H9 (cell line): ENCODE data around the gene SERPINA3. TPM values are rescaled to one million over a fixed set of nuclear protein-coding genes. Genes with fewer than 3 reads are reported as not detected.

Source experiments
- DNase-seq: peaks from one replicate; pipeline ENCODE4 v3.0.0-alpha.2; 2017
- H2AFZ ChIP-seq: one replicate; pipeline ENCODE4 v1.6.1; 2013; ENCODE audit warnings: mild to moderate bottlenecking, low read length, control low read depth, moderate library complexity
- H2AK5ac ChIP-seq: 2 replicates; pipeline ENCODE4 v1.6.1; 2013; ENCODE audit warnings: low read length, control low read depth, mixed read lengths; ENCODE audit not compliant: insufficient read length
- H2BK120ac ChIP-seq: one replicate; pipeline ENCODE4 v1.6.1; 2013; ENCODE audit warnings: low read depth, mild to moderate bottlenecking, low read length, control low read depth, inconsistent platforms; ENCODE audit not compliant: poor library complexity, severe bottlenecking
- H2BK12ac ChIP-seq: 2 replicates; pipeline ENCODE4 v1.6.1; 2013; ENCODE audit warnings: low read length, control low read depth, mixed read lengths, low read depth; ENCODE audit not compliant: insufficient read length
- H2BK15ac ChIP-seq: 2 replicates; pipeline ENCODE4 v1.6.1; 2013; ENCODE audit warnings: low read depth, low read length, control low read depth
- H2BK20ac ChIP-seq: one replicate; pipeline ENCODE4 v1.6.1; 2013; ENCODE audit warnings: low read depth, mild to moderate bottlenecking, low read length, control low read depth, inconsistent platforms; ENCODE audit not compliant: poor library complexity, severe bottlenecking
- H2BK5ac ChIP-seq: 2 replicates; pipeline ENCODE4 v1.6.1; 2013; ENCODE audit warnings: low read length, control low read depth, mixed read lengths; ENCODE audit not compliant: insufficient read length
- H3K14ac ChIP-seq: 2 replicates; pipeline ENCODE4 v1.6.1; 2013; ENCODE audit warnings: low read length, control low read depth; ENCODE audit not compliant: insufficient read depth
- H3K18ac ChIP-seq: 2 replicates; pipeline ENCODE4 v1.6.1; 2013; ENCODE audit warnings: low read depth, mild to moderate bottlenecking, mixed read lengths, low read length, control low read depth; ENCODE audit not compliant: insufficient read length
- H3K23ac ChIP-seq: 2 replicates; pipeline ENCODE4 v1.6.1; 2013; ENCODE audit warnings: low read length, control low read depth, mixed read lengths, low read depth; ENCODE audit not compliant: insufficient read length
- H3K23me2 ChIP-seq: 2 replicates; pipeline ENCODE4 v1.6.1; 2013; ENCODE audit warnings: low read depth, mild to moderate bottlenecking, mixed read lengths, low read length, control low read depth; ENCODE audit not compliant: insufficient read length, poor library complexity, severe bottlenecking
- H3K27ac ChIP-seq: 2 replicates; pipeline ENCODE4 v1.5.1; 2013; ENCODE audit warnings: low read length, control low read depth, mixed read lengths, low read depth; ENCODE audit not compliant: insufficient read length
- H3K27me3 ChIP-seq: 2 replicates; pipeline ENCODE4 v1.6.1; 2013; ENCODE audit warnings: low read length, control low read depth, inconsistent platforms; ENCODE audit not compliant: insufficient read depth
- H3K4ac ChIP-seq: 2 replicates; pipeline ENCODE4 v1.6.1; 2013; ENCODE audit warnings: low read depth, mild to moderate bottlenecking, control low read depth, inconsistent platforms, low read length, moderate library complexity
- H3K4me1 ChIP-seq: 2 replicates; pipeline ENCODE4 v1.6.1; 2013; ENCODE audit warnings: low read length, control low read depth, inconsistent platforms; ENCODE audit not compliant: insufficient read depth
- H3K4me2 ChIP-seq: 2 replicates; pipeline ENCODE4 v1.6.1; 2013; ENCODE audit warnings: low read length, control low read depth, mixed read lengths; ENCODE audit not compliant: insufficient read length, insufficient read depth
- H3K56ac ChIP-seq: 2 replicates; pipeline ENCODE4 v1.6.1; 2013; ENCODE audit warnings: low read depth, mild to moderate bottlenecking, mixed read lengths, low read length, control low read depth; ENCODE audit not compliant: insufficient read length
- H3K79me1 ChIP-seq: 2 replicates; pipeline ENCODE4 v1.6.1; 2013; ENCODE audit warnings: low read depth, mild to moderate bottlenecking, moderate library complexity, low read length, control low read depth, inconsistent platforms; ENCODE audit not compliant: insufficient read depth, poor library complexity, severe bottlenecking
- H3K79me2 ChIP-seq: 2 replicates; pipeline ENCODE4 v1.6.1; 2013; ENCODE audit warnings: low read length, control low read depth, inconsistent platforms; ENCODE audit not compliant: insufficient read depth
- H3K9ac ChIP-seq: 2 replicates; pipeline ENCODE4 v1.6.1; 2013; ENCODE audit warnings: low read length, control low read depth, mixed read lengths; ENCODE audit not compliant: insufficient read length; ENCODE audit errors: extremely low read depth
- H3K9me3 ChIP-seq: one replicate; pipeline ENCODE4 v1.6.1; 2013; ENCODE audit warnings: low read depth, low read length, inconsistent platforms; ENCODE audit not compliant: control insufficient read depth
- H3T11ph ChIP-seq: one replicate; pipeline ENCODE4 v1.6.1; 2013; ENCODE audit warnings: mild to moderate bottlenecking, low read length, control low read depth, inconsistent platforms
- H4K20me1 ChIP-seq: one replicate; pipeline ENCODE4 v1.6.1; 2013; ENCODE audit not compliant: control insufficient read depth, insufficient read length, insufficient read depth
- H4K5ac ChIP-seq: 2 replicates; pipeline ENCODE4 v1.6.1; 2013; ENCODE audit warnings: low read depth, mild to moderate bottlenecking, mixed read lengths, low read length, control low read depth; ENCODE audit not compliant: insufficient read length
- H4K8ac ChIP-seq: replicated peaks from 2 replicates; pipeline ENCODE4 v1.6.1; 2013; ENCODE audit warnings: low read length, control low read depth, mixed read lengths, low read depth; ENCODE audit not compliant: insufficient read length
- H4K91ac ChIP-seq: 2 replicates; pipeline ENCODE4 v1.6.1; 2013; ENCODE audit warnings: low read depth, mild to moderate bottlenecking, moderate library complexity, mixed read lengths, low read length, control low read depth; ENCODE audit not compliant: insufficient read length
- H3K27ac Mint-ChIP-seq, 3 experiments: 2 replicates in 2 of 3; 3 replicates in 1 of 3; pipeline ENCODE4 v1.8.0; 2020 to 2021; ENCODE audit warnings: mixed read lengths in 3 of 3, mild to moderate bottlenecking in 1 of 3, moderate library complexity in 1 of 3
- H3K27me3 Mint-ChIP-seq: 2 replicates; pipeline ENCODE4 v1.8.0; 2021; ENCODE audit warnings: low read depth, mild to moderate bottlenecking, moderate library complexity, mixed read lengths
- H3K36me3 Mint-ChIP-seq, 3 experiments: 2 replicates in 2 of 3; 3 replicates in 1 of 3; pipeline ENCODE4 v1.8.0; 2020 to 2021; ENCODE audit warnings: low read depth in 3 of 3, mixed read lengths in 3 of 3; ENCODE audit not compliant: insufficient read depth in 1 of 3
- H3K4me1 Mint-ChIP-seq, 2 experiments: 2 replicates each; pipeline ENCODE4 v1.8.0; 2020; ENCODE audit warnings: mixed read lengths in 2 of 2
- H3K4me3 Mint-ChIP-seq, 2 experiments: 2 replicates in 1 of 2; 3 replicates in 1 of 2; pipeline ENCODE4 v1.8.0; 2020 to 2021; ENCODE audit warnings: mild to moderate bottlenecking in 2 of 2, mixed read lengths in 2 of 2, moderate library complexity in 1 of 2
- H3K9me3 Mint-ChIP-seq, 2 experiments: 2 replicates in 1 of 2; 3 replicates in 1 of 2; pipeline ENCODE4 v1.8.0; 2020; ENCODE audit warnings: mild to moderate bottlenecking in 2 of 2, mixed read lengths in 2 of 2, moderate library complexity in 1 of 2
- WGBS: extraction: QIAGEN DNeasy Blood & Tissue Kit; methylation state at CpG from one replicate; pipeline ENCODE4 v1.1.7; 2013; ENCODE audit warnings: missing lambda C conversion rate, low lambda C conversion rate, mixed read lengths; ENCODE audit not compliant: insufficient read length; ENCODE audit errors: extremely low coverage; 5-methylcytosine and 5-hydroxymethylcytosine counted together
- total RNA-seq: library from RNA; stranded (reverse); gene quantifications from 2 replicates; pipeline ENCODE4 v1.2.1, GENCODE V29; 2021
- TF ChIP-seq, protein P1 (sequence below): fragments of 200-600 bp; sonication (generic); conservative IDR thresholded peaks from 3 replicates; pipeline ENCODE4 v1.8.0; 2021; ENCODE audit warnings: antibody characterized with exemption, mild to moderate bottlenecking

Gene SERPINA3
- total RNA-seq, 1 experiment from 2014 or later: not detected

DNA sequence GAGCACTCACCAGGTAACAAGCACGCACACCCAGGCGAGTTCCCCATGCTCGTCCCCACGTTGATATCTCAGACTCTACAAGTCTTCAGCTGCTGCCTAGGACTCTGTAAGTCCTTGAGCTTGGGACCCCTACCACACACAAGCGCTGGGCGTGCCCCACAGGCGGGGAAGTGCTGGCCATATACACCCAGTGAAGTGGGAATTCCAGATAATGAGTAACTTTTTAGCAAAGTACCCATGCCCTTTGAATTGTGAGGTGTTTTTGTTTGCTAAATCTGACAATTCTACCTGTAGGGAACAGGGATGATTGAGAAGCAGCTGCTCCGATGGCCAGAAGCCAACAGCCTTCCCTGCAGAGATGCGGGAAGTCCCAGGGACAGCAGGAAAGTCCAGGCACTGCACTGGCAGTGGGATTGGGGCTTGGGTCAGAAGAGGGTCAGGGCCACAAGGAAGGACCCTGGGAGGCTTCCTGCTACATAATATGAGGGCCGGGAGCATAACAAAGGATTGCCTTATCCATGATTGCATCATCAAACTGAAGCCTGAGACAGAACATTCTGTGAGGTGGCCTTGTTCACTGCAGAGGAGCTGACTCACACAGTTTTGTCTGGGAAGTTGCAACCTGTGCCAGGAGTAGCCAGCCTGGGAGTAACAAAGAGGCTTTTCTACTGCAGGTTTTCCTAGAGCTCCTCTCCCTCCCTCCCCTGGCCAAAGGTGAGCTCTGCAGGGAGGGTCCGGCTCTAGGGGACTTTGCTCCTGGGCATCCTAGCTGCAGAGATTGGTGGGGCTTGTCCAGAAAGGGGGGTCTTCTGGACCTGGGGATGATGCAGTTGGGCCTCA, 13.2 kb upstream of the SERPINA3 start:
- H3K23ac ChIP-seq: no peak overlapping the region
- H4K91ac ChIP-seq: no peak overlapping the region
- H2AK5ac ChIP-seq: no peak overlapping the region
- H3K18ac ChIP-seq: no peak overlapping the region
- no peak overlapping the region for H3K14ac ChIP-seq
- H3K79me1 ChIP-seq: no peaks in the 10 kb centered on the region
- H3K4ac ChIP-seq: no peak overlapping the region
- no CpG with 5 or more reads among the region's 11 CpGs for WGBS
- H4K20me1 ChIP-seq: no peaks in the 10 kb centered on the region
- no peak overlapping the region for H3K9ac ChIP-seq
- Mint-ChIP-seq H3K9me3 (no peaks in the 10 kb centered on the region), H3K36me3 (peaks cover 0 to 5% (median 0%) of the 10 kb centered on the region in 3 experiments; a peak in 3 of 7 replicates), H3K27me3 (peaks cover 20% of the 10 kb centered on the region), H3K4me1 (peaks cover 20 to 24% of the 10 kb centered on the region in 2 experiments), H3K27ac (peak overlapping the region in 2 of 3 experiments; percentile 9 to 81; a peak in 4 of 7 replicates), H3K4me3 (no peak overlapping the region)
- no peaks in the 10 kb centered on the region for H3K9me3 ChIP-seq
- no peak overlapping the region for H2BK15ac ChIP-seq
- H2AFZ ChIP-seq: no peak overlapping the region
- H3K27me3 ChIP-seq: no peaks in the 10 kb centered on the region
- no peak overlapping the region for H2BK5ac ChIP-seq
- H2BK20ac ChIP-seq: no peak overlapping the region
- H3K4me1 ChIP-seq: 0 out of 2 replicates have a peak, but pooled peaks cover 2% of the 10 kb centered on the region
- TF ChIP-seq, protein P1, sequence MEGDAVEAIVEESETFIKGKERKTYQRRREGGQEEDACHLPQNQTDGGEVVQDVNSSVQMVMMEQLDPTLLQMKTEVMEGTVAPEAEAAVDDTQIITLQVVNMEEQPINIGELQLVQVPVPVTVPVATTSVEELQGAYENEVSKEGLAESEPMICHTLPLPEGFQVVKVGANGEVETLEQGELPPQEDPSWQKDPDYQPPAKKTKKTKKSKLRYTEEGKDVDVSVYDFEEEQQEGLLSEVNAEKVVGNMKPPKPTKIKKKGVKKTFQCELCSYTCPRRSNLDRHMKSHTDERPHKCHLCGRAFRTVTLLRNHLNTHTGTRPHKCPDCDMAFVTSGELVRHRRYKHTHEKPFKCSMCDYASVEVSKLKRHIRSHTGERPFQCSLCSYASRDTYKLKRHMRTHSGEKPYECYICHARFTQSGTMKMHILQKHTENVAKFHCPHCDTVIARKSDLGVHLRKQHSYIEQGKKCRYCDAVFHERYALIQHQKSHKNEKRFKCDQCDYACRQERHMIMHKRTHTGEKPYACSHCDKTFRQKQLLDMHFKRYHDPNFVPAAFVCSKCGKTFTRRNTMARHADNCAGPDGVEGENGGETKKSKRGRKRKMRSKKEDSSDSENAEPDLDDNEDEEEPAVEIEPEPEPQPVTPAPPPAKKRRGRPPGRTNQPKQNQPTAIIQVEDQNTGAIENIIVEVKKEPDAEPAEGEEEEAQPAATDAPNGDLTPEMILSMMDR: peak; percentile 41; the same call in 2 of the 3 replicates
- no peak overlapping the region for H4K5ac ChIP-seq
- no peaks in the 10 kb centered on the region for H3K23me2 ChIP-seq
- no peak overlapping the region for H3K56ac ChIP-seq
- no peak overlapping the region for H3T11ph ChIP-seq
- H4K8ac ChIP-seq: no peak overlapping the region
- H3K4me2 ChIP-seq: no peak overlapping the region
- no peak overlapping the region for H3K27ac ChIP-seq
- peak; percentile 38 for DNase-seq
- H2BK120ac ChIP-seq: no peak overlapping the region
- H3K79me2 ChIP-seq: no peaks in the 10 kb centered on the region
- H2BK12ac ChIP-seq: no peak overlapping the region
